ENCODE data around the gene GRIP1.

The GRIP1 gene

DNA sequence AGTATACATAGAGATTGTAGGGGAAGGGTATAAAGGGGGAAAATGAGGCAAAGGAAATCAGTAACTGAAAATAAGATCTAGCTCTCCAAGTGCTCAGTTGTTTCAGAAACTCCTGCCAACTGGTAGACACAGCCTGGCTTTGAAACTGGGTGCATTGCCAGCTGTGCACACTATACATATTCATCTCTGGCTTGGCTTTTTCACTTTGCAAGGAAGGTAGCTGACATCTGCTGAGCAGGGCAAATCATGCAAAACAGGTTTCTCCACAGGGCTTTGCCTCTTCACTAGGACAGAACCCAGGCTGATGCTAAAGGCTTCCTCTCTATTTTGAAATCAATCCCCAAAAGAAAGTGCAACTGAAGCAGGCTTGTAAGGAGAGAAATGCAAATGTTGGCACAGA, 275.1 kb downstream of the GRIP1 start:
- TF ChIP-seq, protein P1, sequence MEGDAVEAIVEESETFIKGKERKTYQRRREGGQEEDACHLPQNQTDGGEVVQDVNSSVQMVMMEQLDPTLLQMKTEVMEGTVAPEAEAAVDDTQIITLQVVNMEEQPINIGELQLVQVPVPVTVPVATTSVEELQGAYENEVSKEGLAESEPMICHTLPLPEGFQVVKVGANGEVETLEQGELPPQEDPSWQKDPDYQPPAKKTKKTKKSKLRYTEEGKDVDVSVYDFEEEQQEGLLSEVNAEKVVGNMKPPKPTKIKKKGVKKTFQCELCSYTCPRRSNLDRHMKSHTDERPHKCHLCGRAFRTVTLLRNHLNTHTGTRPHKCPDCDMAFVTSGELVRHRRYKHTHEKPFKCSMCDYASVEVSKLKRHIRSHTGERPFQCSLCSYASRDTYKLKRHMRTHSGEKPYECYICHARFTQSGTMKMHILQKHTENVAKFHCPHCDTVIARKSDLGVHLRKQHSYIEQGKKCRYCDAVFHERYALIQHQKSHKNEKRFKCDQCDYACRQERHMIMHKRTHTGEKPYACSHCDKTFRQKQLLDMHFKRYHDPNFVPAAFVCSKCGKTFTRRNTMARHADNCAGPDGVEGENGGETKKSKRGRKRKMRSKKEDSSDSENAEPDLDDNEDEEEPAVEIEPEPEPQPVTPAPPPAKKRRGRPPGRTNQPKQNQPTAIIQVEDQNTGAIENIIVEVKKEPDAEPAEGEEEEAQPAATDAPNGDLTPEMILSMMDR (IDR thresholded peaks at IDR 0.05; ENCODE audit: insufficient read depth, low read length, missing control alignments) = no peak
- no peak for DNase-seq (ENCODE audit: low read depth, low spot score)
- ChIA-PET POLR2A (no interaction called here), CTCF (interaction anchor here (1.4 kb wide), 1 partner anchor 9 kb away, joined by 3 read pairs; no protein-coding TSS in a partner anchor)
- H3K4me3 ChIP-seq (ENCODE audit: low read depth, low read length) = no peak overlapping the region

DNA sequence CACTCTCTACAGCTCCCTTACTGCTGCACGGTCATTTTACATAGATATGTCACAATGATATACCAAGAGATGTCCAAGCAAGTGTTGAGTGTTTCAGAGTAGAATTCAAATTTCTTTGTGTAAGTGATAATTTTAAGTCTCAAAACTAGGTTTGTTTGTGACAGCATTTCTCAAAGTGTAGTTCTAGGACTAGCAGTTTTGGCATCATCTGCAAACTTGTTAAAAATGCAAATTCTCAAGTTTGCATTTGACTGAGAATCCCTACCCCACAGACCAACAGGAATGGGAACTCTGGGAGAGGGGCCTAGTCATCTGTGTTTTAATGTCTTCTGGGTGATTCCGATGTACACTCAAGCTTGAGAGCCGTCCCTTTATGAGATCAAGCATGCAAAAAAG, 279.0 kb downstream of the GRIP1 start:
- no peak overlapping the region for H3K4me3 ChIP-seq (ENCODE audit: low read depth, low read length)
- POLR2A ChIA-PET = no interaction called here
- TF ChIP-seq, protein P1 (IDR thresholded peaks at IDR 0.05; ENCODE audit: insufficient read depth, low read length, missing control alignments) = no peak
- no peak for DNase-seq (ENCODE audit: low read depth, low spot score)
- CTCF ChIA-PET = interaction anchor here (1.6 kb wide), 2 partner anchors 9 to 130 kb away, joined by 3 to 5 read pairs; no protein-coding TSS in a partner anchor

DNA sequence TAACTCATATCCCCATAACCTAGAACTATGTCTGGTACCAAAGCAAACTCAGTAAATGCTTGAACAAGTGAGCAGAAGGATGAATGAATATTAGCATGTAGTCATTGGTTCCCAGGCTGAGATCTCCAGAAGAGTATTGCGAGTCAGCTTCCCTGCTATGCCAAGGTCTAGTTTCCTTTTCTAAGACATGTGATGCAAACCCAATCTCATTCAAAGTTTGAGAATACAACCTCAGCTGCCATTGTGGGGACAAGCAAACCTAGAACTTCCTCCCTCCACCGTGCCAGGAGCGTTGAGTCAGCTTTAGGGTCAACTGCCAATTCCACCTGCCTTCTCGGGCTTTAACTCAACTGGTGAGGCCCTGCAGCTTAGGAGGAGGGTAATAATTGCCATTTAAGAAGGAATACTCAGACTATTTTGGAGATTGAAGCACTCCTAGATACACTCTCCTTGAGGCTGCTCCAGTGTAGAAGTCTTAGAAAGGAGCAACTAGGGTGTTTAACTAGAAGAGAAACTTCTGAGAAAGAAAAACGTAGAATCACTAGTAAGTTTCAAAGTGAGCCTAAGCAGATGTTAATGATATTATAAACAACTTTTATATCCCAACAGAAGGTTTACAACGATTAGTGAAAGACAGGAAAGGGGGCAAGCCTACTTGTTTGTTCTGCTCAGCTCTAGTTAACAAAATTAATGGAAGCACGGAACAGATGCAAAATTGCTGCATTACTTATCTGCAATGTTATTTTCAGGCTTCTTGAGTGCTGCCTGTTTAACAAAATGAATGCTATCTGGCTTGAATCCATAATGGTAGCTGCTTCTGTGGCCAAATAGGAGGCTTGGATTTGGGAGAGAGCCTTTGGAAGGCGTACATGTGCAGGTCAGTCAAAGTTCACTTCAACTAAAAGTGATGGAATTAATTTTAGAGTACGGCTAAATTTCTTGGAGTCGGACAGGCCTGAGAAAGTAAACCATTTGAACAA, 279.7 kb downstream of the GRIP1 start:
- ChIA-PET POLR2A (no interaction called here), CTCF (interaction anchor here (0.8 kb wide), 1 partner anchor 129 kb away, joined by 3 read pairs; no protein-coding TSS in a partner anchor)
- no peak for DNase-seq (ENCODE audit: low read depth, low spot score)
- TF ChIP-seq, protein P1 (IDR thresholded peaks at IDR 0.05; ENCODE audit: insufficient read depth, low read length, missing control alignments) = no peak
- no peak overlapping the region for H3K4me3 ChIP-seq (ENCODE audit: low read depth, low read length)

DNA sequence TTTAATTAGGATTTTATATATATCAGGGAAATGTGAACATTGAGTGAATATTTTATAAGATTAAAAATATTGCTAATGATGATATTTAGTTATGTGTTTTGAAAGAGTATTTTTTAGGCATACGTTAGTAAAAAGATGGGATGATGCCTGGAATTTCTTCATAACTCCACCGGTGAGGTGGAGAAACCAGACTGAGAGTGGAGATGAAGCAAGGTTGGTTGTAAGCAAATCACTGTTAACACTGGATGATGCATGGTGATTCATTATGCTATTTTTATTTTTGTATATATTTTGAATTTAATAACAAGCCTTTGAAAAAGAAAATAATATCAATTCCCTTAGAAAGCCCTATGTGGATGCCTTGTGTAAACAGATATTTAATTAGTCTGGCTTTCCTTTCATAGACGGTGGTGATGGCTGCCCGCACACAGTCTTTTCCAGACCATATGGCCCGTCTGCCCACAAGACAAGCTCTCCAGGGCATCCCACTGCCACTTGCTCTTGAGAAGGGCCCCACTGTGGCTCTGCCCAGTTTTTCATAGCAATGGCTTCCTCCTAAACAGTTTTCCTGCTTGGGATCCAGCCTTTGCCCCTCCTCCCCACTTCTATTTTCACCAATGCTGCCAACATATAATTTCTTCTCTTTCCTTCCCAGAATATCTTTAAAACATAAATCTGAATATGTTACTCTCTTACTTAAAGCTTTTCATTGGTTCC, 281.1 kb downstream of the GRIP1 start:
- TF ChIP-seq, protein P1 (IDR thresholded peaks at IDR 0.05; ENCODE audit: insufficient read depth, low read length, missing control alignments) = no peak
- H3K4me3 ChIP-seq (ENCODE audit: low read depth, low read length) = no peak overlapping the region
- ChIA-PET POLR2A (no interaction called here), CTCF (interaction anchor here (0.6 kb wide), 1 partner anchor 9 kb away, joined by 3 read pairs; no protein-coding TSS in a partner anchor)
- DNase-seq (ENCODE audit: low read depth, low spot score) = no peak

DNA sequence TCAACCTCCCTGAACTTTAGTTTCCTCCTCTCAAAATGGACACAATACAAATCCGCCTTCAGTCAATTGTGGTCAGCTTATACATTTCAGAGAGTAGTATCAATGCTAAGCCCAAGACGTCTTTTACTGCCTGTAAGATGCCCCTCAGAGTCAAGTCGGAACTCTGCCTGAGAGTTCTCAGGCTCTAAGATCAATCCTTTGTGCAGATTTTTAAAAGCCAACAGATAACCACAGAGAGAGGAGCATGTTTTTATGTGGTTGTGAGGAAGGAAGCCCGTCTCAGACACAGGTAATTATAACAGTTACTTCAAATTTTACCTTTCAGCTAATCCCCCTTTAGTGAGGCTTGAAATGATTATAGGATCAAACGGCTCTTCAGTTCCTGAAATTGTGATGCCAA, 285.0 kb downstream of the GRIP1 start:
- ChIA-PET CTCF (no interaction called here), POLR2A (no interaction called here)
- DNase-seq (ENCODE audit: low read depth, low spot score) = no peak
- H3K4me3 ChIP-seq (ENCODE audit: low read depth, low read length) = no peak overlapping the region
- TF ChIP-seq, protein P1 (IDR thresholded peaks at IDR 0.05; ENCODE audit: insufficient read depth, low read length, missing control alignments) = no peak
